HG03575 (cell line): ENCODE results near the gene SND1.

Experiments
- ATAC-seq: cut with Tn5 transposase; IDR thresholded peaks from one replicate; pipeline ENCODE4 v1.9.1; 2021; ENCODE audit not compliant: unreplicated experiment, insufficient number of reproducible peaks, low FRiP score; ENCODE audit errors: extremely low read depth

SND1 gene

GRCh38 chr7:127930341-127931328, 278.6 kb downstream of the SND1 start:
- ATAC-seq, result no peak

DNA sequence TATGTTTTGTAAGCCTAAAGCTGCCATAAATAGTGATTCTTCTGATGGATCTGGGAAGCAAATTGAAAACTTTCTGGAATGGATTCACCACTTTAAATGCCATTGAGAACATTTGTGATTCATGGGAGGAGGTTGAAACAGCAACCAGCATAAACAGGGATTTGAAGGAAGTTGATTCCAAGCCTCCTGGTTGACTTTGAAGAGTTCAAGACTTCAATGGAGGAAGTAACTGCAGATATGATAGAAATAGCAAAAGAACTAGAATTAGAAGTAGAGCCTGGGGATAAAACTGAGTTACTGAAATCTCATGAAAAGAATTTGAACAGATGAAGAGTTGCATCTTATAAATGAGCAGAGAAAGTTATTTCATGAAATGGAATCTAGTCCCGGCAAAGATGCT, 280.1 kb downstream of the SND1 start:
- ATAC-seq, result no peak

- ATAC-seq, result no peak
Measured at GRCh38 chr7:127932496-127932895, 280.5 kb downstream of the SND1 start.

DNA sequence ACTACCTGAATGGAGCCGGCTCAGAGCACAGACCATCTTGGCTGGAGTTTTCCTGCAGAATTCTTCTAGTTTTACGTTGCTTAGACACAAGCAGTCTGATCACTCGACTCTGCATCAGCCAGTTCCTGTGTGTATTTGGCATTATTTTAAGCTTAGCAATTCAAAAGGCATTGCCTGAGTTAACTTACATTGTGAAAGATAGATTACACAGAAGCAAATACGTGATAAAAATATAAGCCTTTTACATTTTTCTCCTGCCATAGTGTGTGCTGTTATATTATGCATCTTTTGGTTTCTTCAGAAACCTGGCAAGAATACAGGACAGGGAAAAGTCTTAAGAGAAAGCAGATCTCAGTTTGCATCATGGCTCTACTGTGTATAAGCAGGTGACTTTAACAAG, 281.2 kb downstream of the SND1 start:
- no peak for ATAC-seq

- ATAC-seq, result no peak
Measured at GRCh38 chr7:127934711-127935110, 282.7 kb downstream of the SND1 start.

DNA sequence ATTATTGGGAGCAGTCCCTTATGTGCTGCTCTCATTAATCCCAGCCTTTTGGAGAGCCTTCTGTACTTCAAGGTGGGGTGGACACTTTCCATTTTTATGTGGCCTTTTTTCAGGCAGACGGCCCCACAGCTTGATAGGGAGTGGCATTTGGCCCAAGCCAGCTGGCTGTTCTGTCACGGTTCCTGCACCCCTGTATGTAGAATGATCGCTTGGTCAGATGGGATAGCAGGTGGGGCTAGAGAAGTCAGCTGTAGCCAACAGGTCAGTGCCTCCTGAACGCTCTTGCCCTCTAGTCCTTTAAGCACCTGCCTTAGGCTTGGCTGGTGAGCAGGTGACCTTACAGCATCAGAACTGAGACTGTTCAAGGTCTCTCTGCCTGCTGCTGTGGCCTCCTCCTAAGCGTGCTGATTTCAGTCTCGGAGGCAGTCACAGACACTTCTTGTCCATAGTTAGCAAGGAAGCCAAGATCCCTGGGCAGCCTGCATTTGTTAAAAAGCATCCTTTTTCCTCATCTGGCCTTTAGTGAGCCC, 283.9 kb downstream of the SND1 start:
- no peak for ATAC-seq

DNA sequence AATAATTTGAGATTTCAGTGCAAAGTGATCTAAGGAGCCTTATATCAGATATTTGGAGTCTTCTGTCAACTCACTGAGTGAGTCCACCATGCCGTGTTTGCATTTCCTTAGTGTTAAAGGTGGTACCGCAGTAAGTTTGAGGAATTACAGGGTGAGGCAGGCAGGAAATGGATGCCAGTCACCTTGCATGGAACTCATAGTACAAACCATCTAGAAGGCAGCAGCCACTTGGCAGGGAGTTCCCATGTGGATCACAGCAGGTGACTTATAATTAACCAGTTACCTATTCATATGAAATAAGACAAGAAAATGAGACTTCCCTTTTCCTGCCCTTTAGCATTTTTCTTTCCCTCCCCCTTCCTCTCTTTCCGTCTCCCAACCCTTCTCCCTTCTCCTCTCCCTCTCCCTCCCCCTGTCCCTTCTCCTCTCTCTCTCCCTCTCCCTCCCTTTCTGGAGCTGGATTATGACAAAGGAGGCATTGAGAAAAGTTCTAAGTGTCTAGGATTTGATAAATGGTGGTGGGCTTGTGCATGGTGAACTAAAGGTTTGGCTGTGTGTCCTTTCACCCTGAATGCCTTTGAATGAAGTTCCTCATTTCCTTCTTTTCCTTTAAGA, 285.2 kb downstream of the SND1 start:
- no peak for ATAC-seq

DNA sequence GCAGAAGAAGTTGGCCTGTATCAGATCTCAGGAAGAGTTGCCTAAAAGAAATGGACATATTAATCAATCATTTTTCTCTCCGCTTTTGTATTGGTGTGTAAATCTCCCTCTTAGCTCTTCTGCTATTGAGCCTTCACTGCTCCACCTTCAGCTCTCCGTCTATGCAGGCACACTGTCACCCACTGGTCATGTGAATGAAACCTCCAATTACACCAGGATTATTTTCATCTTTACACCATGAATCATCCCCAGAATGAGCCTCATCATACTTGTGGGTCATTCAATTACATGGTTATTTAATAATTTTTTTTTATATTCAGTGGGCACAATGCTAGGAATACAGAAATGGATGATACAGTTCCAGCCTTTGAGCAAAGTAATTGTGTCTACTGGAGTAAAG, 286.6 kb downstream of the SND1 start:
- no peak for ATAC-seq

- no peak for ATAC-seq
Measured at GRCh38 chr7:127940381-127941160, 288.6 kb downstream of the SND1 start.

GRCh38 chr7:127941476-127942210, 289.6 kb downstream of the SND1 start:
- ATAC-seq, result no peak

GRCh38 chr7:127943541-127944521, 291.8 kb downstream of the SND1 start:
- ATAC-seq, result no peak

GRCh38 chr7:127946111-127946510, 294.1 kb downstream of the SND1 start:
- ATAC-seq, result no peak

GRCh38 chr7:127946847-127947246, 294.9 kb downstream of the SND1 start:
- no peak for ATAC-seq

GRCh38 chr7:127948312-127948711, 296.3 kb downstream of the SND1 start:
- no peak for ATAC-seq

DNA sequence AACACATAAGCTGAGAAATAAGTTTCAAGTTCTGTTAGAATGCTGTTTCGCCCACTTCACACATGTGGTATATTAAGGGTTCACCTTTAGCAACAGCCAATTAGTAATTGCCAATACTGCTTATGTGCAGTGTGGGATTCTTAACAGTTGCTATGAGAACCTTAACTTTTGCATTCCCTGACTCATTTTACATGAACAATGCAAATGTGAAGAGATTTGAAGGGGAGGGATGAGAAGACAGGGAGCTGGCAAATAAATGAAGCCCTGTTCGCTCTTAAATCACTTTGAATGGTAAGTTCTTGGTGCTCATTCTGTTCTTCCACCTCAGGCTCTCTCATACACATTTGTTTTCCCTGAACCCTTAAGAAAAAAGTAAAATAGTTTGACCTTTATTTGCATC, 296.9 kb downstream of the SND1 start:
- no peak for ATAC-seq

- no peak for ATAC-seq
Measured at GRCh38 chr7:127949769-127950222, 297.8 kb downstream of the SND1 start.

- ATAC-seq, result no peak
Measured at GRCh38 chr7:127950233-127950935, 298.4 kb downstream of the SND1 start.
